H1 (cell line): ENCODE results near the gene WBP1. TPM values are rescaled to one million over a fixed set of nuclear protein-coding genes. Genes with fewer than 3 reads are reported as not detected.

Experiments
- CTCF ChIA-PET: fragments of 300-600 bp; sonication (Branson Sonifier 250); formaldehyde crosslinking; loops from one replicate; lab custom pipeline; 2021; ENCODE audit not compliant: partially characterized antibody; lab: Charles Lee
- POLR2A ChIA-PET: fragments of 300-600 bp; sonication (Branson Sonifier 250); formaldehyde crosslinking; loops from one replicate; lab custom pipeline; 2021; ENCODE audit warnings: inconsistent platforms; ENCODE audit not compliant: partially characterized antibody; lab: Charles Lee
- DNase-seq, 2 experiments: peaks; one replicate each; pipeline versions ENCODE4 v3.0.0 to v3.0.0-alpha.2; 2010 to 2022; ENCODE audit warnings: low spot score in 2 of 2, low read depth in 1 of 2, mixed read lengths in 1 of 2
- FAIRE-seq: peaks from 2 replicates; lab custom pipeline; 2011; peaks lifted over from hg19 to GRCh38; lab: Jason Lieb, UNC
- H2AFZ ChIP-seq: 2 replicates; pipeline ENCODE4 v1.8.1; 2012; ENCODE audit warnings: low read length, inconsistent platforms
- H2AK5ac ChIP-seq: 2 replicates; pipeline ENCODE4 v1.6.1; 2013; ENCODE audit warnings: low read depth, low read length
- H2BK120ac ChIP-seq: replicated peaks from 2 replicates; pipeline ENCODE3; 2013; ENCODE audit warnings: low read depth, low read length, inconsistent platforms
- H2BK12ac ChIP-seq: 2 replicates; pipeline ENCODE4 v1.6.1; 2013; ENCODE audit warnings: low read depth, low read length
- H2BK15ac ChIP-seq: 2 replicates; pipeline ENCODE4 v1.6.1; 2013; ENCODE audit warnings: low read length
- H2BK20ac ChIP-seq: 2 replicates; pipeline ENCODE4 v1.6.1; 2013; ENCODE audit warnings: low read length
- H2BK5ac ChIP-seq: 2 replicates; pipeline ENCODE4 v1.6.1; 2013; ENCODE audit warnings: low read depth, low read length
- H3K14ac ChIP-seq: 2 replicates; pipeline ENCODE4 v1.6.1; 2013; ENCODE audit warnings: inconsistent platforms; ENCODE audit not compliant: insufficient read length
- H3K18ac ChIP-seq: 2 replicates; pipeline ENCODE4 v1.6.1; 2013; ENCODE audit warnings: low read length; ENCODE audit errors: extremely low read depth
- H3K23ac ChIP-seq: 2 replicates; pipeline ENCODE4 v1.6.1; 2013; ENCODE audit warnings: inconsistent platforms; ENCODE audit not compliant: insufficient read length
- H3K23me2 ChIP-seq: 2 replicates; pipeline ENCODE4 v1.6.1; 2013; ENCODE audit warnings: low read depth, low read length
- H3K27ac ChIP-seq: 2 replicates; pipeline ENCODE4 v1.6.1; 2011; ENCODE audit warnings: low read depth, low read length, inconsistent platforms
- H3K27me3 ChIP-seq, 4 experiments: replicated peaks in 1 of 4; 1 replicate in 1 of 4; 2 replicates in 3 of 4; pipeline versions ENCODE4 v1.6.1 to v1.8.1; 2011 to 2013; ENCODE audit warnings: low read length in 3 of 4, mild to moderate bottlenecking in 3 of 4, inconsistent platforms in 2 of 4, mixed read lengths in 2 of 4, moderate library complexity in 1 of 4; ENCODE audit not compliant: control insufficient read depth in 3 of 4, insufficient read depth in 3 of 4; ENCODE audit errors: extremely low read depth in 1 of 4
- H3K36me3 ChIP-seq, 4 experiments: 2 replicates each; pipeline versions ENCODE4 v1.6.1 to v1.8.1; 2011 to 2013; ENCODE audit warnings: mild to moderate bottlenecking in 4 of 4, low read length in 3 of 4, moderate library complexity in 2 of 4, control low read depth in 1 of 4, inconsistent platforms in 1 of 4; ENCODE audit not compliant: insufficient read depth in 4 of 4, control insufficient read depth in 2 of 4
- H3K4ac ChIP-seq: replicated peaks from 2 replicates; pipeline ENCODE3; 2013; ENCODE audit warnings: low read length, low read depth, mixed read lengths, inconsistent platforms; ENCODE audit not compliant: insufficient read length
- H3K4me1 ChIP-seq, 4 experiments: replicated peaks in 1 of 4; 1 replicate in 1 of 4; 2 replicates in 3 of 4; pipeline versions ENCODE4 v1.6.1 to v1.8.1; 2011 to 2013; ENCODE audit warnings: low read length in 3 of 4, inconsistent platforms in 2 of 4, mixed read lengths in 1 of 4; ENCODE audit not compliant: insufficient read depth in 4 of 4, control insufficient read depth in 3 of 4
- H3K4me2 ChIP-seq, 2 experiments: 2 replicates each; pipeline versions ENCODE4 v1.6.1 to v1.8.1; 2011 to 2013; ENCODE audit warnings: low read depth in 2 of 2, low read length in 2 of 2, control low read depth in 1 of 2, inconsistent platforms in 1 of 2, mild to moderate bottlenecking in 1 of 2; ENCODE audit not compliant: insufficient read depth in 1 of 2
- H3K4me3 ChIP-seq, 4 experiments: fragments of 200-600, 300-600 bp in 1 of 4; sonication (generic), shearing (Covaris generic), sonication (Bioruptor Twin) in 1 of 4; 2 replicates each; pipeline versions ENCODE4 v1.5.1 to v1.8.1; 2011 to 2016; ENCODE audit warnings: low read length in 4 of 4, low read depth in 3 of 4, control low read depth in 2 of 4, inconsistent platforms in 2 of 4, mild to moderate bottlenecking in 2 of 4, mixed read lengths in 1 of 4, moderate library complexity in 1 of 4; ENCODE audit not compliant: insufficient read depth in 2 of 4; ENCODE audit errors: extremely low read depth in 1 of 4
- H3K56ac ChIP-seq: replicated peaks from 2 replicates; pipeline ENCODE3; 2013; ENCODE audit warnings: low read depth, mild to moderate bottlenecking, mixed read lengths, low read length, inconsistent platforms; ENCODE audit not compliant: insufficient read length
- H3K79me1 ChIP-seq: 2 replicates; pipeline ENCODE4 v1.6.1; 2013; ENCODE audit warnings: low read depth, low read length, control low read depth
- H3K79me2 ChIP-seq, 2 experiments: 2 replicates each; pipeline versions ENCODE4 v1.6.1 to v1.8.1; 2012 to 2013; ENCODE audit warnings: low read length in 2 of 2, mild to moderate bottlenecking in 2 of 2, inconsistent platforms in 1 of 2; ENCODE audit not compliant: insufficient read depth in 2 of 2, control insufficient read depth in 1 of 2
- H3K9ac ChIP-seq, 4 experiments: replicated peaks in 1 of 4; 1 replicate in 1 of 4; 2 replicates in 3 of 4; pipeline versions ENCODE4 v1.6.1 to v1.8.1; 2011 to 2013; ENCODE audit warnings: low read depth in 3 of 4, low read length in 3 of 4, control low read depth in 2 of 4, mild to moderate bottlenecking in 2 of 4, moderate library complexity in 2 of 4, inconsistent platforms in 1 of 4; ENCODE audit errors: extremely low read depth in 1 of 4
- H3K9me3 ChIP-seq, 2 experiments: 2 replicates each; pipeline versions ENCODE4 v1.6.1 to v1.8.1; 2012 to 2013; ENCODE audit warnings: mild to moderate bottlenecking in 2 of 2, moderate library complexity in 2 of 2, control low read depth in 1 of 2, inconsistent platforms in 1 of 2, low read depth in 1 of 2, low read length in 1 of 2, mixed read lengths in 1 of 2; ENCODE audit not compliant: insufficient read depth in 2 of 2
- H4K20me1 ChIP-seq, 2 experiments: replicated peaks in 1 of 2; 2 replicates each; pipeline versions ENCODE3 to v1.8.1; 2011 to 2013; ENCODE audit warnings: inconsistent platforms in 2 of 2, low read length in 2 of 2, mild to moderate bottlenecking in 1 of 2; ENCODE audit not compliant: insufficient read depth in 2 of 2, control insufficient read depth in 1 of 2
- H4K5ac ChIP-seq: 2 replicates; pipeline ENCODE4 v1.6.1; 2013; ENCODE audit warnings: low read length, low read depth, mixed read lengths, inconsistent platforms; ENCODE audit not compliant: insufficient read length
- H4K8ac ChIP-seq: 2 replicates; pipeline ENCODE4 v1.8.0; 2013; ENCODE audit warnings: mild to moderate bottlenecking, moderate library complexity, low read length, inconsistent platforms; ENCODE audit not compliant: insufficient read depth; ENCODE audit errors: extremely low read depth
- H4K91ac ChIP-seq: replicated peaks from 2 replicates; pipeline ENCODE3; 2013; ENCODE audit warnings: low read length, mixed read lengths, inconsistent platforms; ENCODE audit not compliant: insufficient read length
- E2F6 ChIP-seq: IDR thresholded peaks from 2 replicates; pipeline ENCODE4 v1.6.1; 2012; ENCODE audit warnings: inconsistent platforms
- FOSL1 ChIP-seq: IDR thresholded peaks from 2 replicates; pipeline ENCODE4 v1.6.1; 2011; ENCODE audit warnings: mild to moderate bottlenecking, low read depth, low read length, moderate library complexity; ENCODE audit not compliant: insufficient read depth
- MAFK ChIP-seq: IDR thresholded peaks from 2 replicates; pipeline ENCODE4 v1.6.1; 2012; ENCODE audit warnings: low read depth, mild to moderate bottlenecking, improper control_type of control experiment, low read length
- NANOG ChIP-seq: IDR thresholded peaks from 2 replicates; pipeline ENCODE4 v1.6.1; 2011; ENCODE audit warnings: low read length, low read depth, mild to moderate bottlenecking, inconsistent platforms; ENCODE audit not compliant: insufficient read depth, poor library complexity, severe bottlenecking
- RXRA ChIP-seq: IDR thresholded peaks from 2 replicates; pipeline ENCODE4 v1.6.1; 2011; ENCODE audit warnings: low read depth, mild to moderate bottlenecking, low read length, moderate library complexity; ENCODE audit not compliant: insufficient read depth
- SIRT6 ChIP-seq: IDR thresholded peaks from one replicate; pipeline ENCODE4 v1.7.1; 2012; ENCODE audit warnings: low read length, inconsistent platforms
- SP1 ChIP-seq: IDR thresholded peaks from 2 replicates; pipeline ENCODE4 v1.6.1; 2011; ENCODE audit warnings: low read depth, low read length
- TAF1 ChIP-seq: IDR thresholded peaks from 2 replicates; pipeline ENCODE4 v1.6.1; 2011; ENCODE audit warnings: mild to moderate bottlenecking, low read depth, low read length
- WGBS, 2 experiments: shearing (Covaris generic) in 1 of 2; methylation state at CpG; one replicate each; pipeline versions ENCODE4 v1.1.6 to v1.1.7; 2013 to 2015; ENCODE audit warnings: low lambda C conversion rate in 2 of 2, mixed read lengths in 2 of 2, inconsistent platforms in 1 of 2, low coverage in 1 of 2, missing lambda C conversion rate in 1 of 2; ENCODE audit not compliant: insufficient replicate concordance in 2 of 2, insufficient coverage in 1 of 2, insufficient read length in 1 of 2; ENCODE audit errors: extremely low coverage in 1 of 2, missing lambda C conversion rate in 1 of 2; 5-methylcytosine and 5-hydroxymethylcytosine counted together
- polyA plus RNA-seq, 7 experiments: library from polyadenylated mRNA; depleted of rRNA in 3 of 7; stranded (reverse) in 5 of 7; unstranded in 2 of 7; fragments of >200 nt in 5 of 7; fragments of 200-250 nt in 2 of 7; gene quantifications; 1 replicate in 5 of 7; 2 replicates in 1 of 7; 4 replicates in 1 of 7; pipeline versions ENCODE4 v1.2.1 to v1.2.3, GENCODE V29; 2011 to 2013; ENCODE audit warnings: missing spikeins in 2 of 7, mixed read lengths in 2 of 7
- total RNA-seq: library from RNA; stranded (reverse); fragmentation: NEBNext Ultra II Directional; extraction: Animal tissue kit (Norgen Biotek cat#: 25700); gene quantifications from 2 replicates; pipeline ENCODE4 v1.2.1, GENCODE V29; 2021

WBP1 gene
- total and polyA plus RNA-seq, 2 of the 8 experiments (the other 6 are each of a cell fraction or from before 2014, with no cell fraction given) = 57.2 to 190 TPM

- H2AK5ac ChIP-seq = no peak overlapping the region
- no peak overlapping the region for H3K14ac ChIP-seq
- no peak overlapping the region for H3K4ac ChIP-seq
- FAIRE-seq = no peak
- H3K79me2 ChIP-seq = no peaks in the 10 kb centered on the region
- 0 out of 7 replicates have a peak, but pooled peaks cover 0 to 2% (median 0%) of the 10 kb centered on the region in 4 experiments for H3K27me3 ChIP-seq
- H3K23me2 ChIP-seq = peaks cover 10% of the 10 kb centered on the region
- no peak overlapping the region for H4K91ac ChIP-seq
- no peak overlapping the region for H3K9ac ChIP-seq
- H4K8ac ChIP-seq = no peak overlapping the region
- no peaks in the 10 kb centered on the region for H3K36me3 ChIP-seq
- CTCF ChIA-PET = interaction anchor here (0.8 to 1.2 kb wide), 4 partner anchors 17 to 47 kb away, joined by 3 to 4 read pairs (median 3); partner anchors contain the start of genes INO80B and MOGS
- H3K9me3 ChIP-seq = no peaks in the 10 kb centered on the region
- H4K20me1 ChIP-seq = no peaks in the 10 kb centered on the region
- H2BK15ac ChIP-seq = no peak overlapping the region
- no peak overlapping the region for H4K5ac ChIP-seq
- H2AFZ ChIP-seq = no peak overlapping the region
- no peak overlapping the region for H3K23ac ChIP-seq
- H2BK20ac ChIP-seq = no peak overlapping the region
- POLR2A ChIA-PET = interaction anchor here (1.0 kb wide), 2 partner anchors 21 to 30 kb away, joined by 3 read pairs; no protein-coding TSS in a partner anchor
- H3K4me1 ChIP-seq = peaks cover 0 to 16% (median 3%) of the 10 kb centered on the region in 4 experiments; a peak in 4 of 7 replicates
- H3K18ac ChIP-seq = no peak overlapping the region
- H2BK120ac ChIP-seq = no peak overlapping the region
- no peak overlapping the region for H2BK12ac ChIP-seq
- no peak overlapping the region for H3K27ac ChIP-seq
- no peak overlapping the region for H3K56ac ChIP-seq
- no peaks in the 10 kb centered on the region for H3K79me1 ChIP-seq
- H3K4me3 ChIP-seq = no peak overlapping the region
- H2BK5ac ChIP-seq = no peak overlapping the region
- H3K4me2 ChIP-seq = no peak overlapping the region
- WGBS, 2 experiments = 92% methylated on average over 19 of the region's 27 CpGs; no CpG with 5 or more reads in 1 of the 2 experiments
- no peak for DNase-seq
- TF ChIP-seq FOSL1 = no peak
- TF ChIP-seq RXRA = no peak
- no peak for TF ChIP-seq SP1
- TF ChIP-seq MAFK = no peak
- TF ChIP-seq TAF1 = no peak
- TF ChIP-seq SIRT6 = no peak
- no peak for TF ChIP-seq NANOG
- no peak for TF ChIP-seq E2F6
Measured at GRCh38 chr2:74418312-74418711, 39.9 kb upstream of the WBP1 start.
